ENCODE data around the gene GABARAP.
A peak's percentile ranks its signal among the peaks of the same experiment; 100 is the strongest.

The GABARAP gene

DNA sequence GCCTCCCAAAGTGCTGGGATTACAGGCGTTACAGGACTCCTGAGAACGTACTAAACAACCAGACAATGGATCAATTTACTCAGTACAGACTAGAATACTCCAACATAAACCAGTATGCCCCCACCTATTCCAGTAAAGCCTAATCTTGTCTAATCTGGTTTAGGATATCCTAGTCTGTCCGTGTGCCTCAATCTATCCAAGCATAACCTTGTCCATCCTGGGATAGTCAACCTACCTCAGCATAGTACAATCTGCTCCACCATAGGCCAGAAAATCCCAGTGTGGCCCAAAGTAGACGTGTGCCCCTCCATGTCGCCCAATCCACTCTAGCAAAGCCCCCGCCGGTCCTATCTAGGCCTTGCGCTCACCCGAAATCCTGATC, 8.6 kb downstream of the GABARAP start:
- H3K4me2 ChIP-seq (ENCODE audit: low read length) = peak overlapping the region; percentile 87
- H2BK5ac ChIP-seq (ENCODE audit: low read depth, low read length, poor library complexity) = peak overlapping the region; percentile 62
- no peak overlapping the region for H2BK12ac ChIP-seq (ENCODE audit: low read length)
- peak overlapping the region; percentile 85 for H2BK120ac ChIP-seq (ENCODE audit: insufficient read depth, low read length, poor library complexity)
- H3K27ac ChIP-seq (ENCODE audit: low read depth, low read length) = peak overlapping the region; percentile 89
- peak overlapping the region; percentile 93 for H3K9ac ChIP-seq (ENCODE audit: low read length)
- H3K79me2 ChIP-seq (ENCODE audit: control insufficient read depth, insufficient read depth, low read length, poor library complexity) = peaks cover 27% of the 10 kb centered on the region
- peaks cover 9 to 25% of the 10 kb centered on the region in 2 experiments for H3K4me1 ChIP-seq (ENCODE audit: control insufficient read depth in 1 of 2, insufficient read depth in 2 of 2, low read length in 2 of 2)
- peak overlapping the region; percentile 89 for H3K4ac ChIP-seq (ENCODE audit: low read depth, low read length)
- H2AFZ ChIP-seq (ENCODE audit: insufficient read depth, low read length, poor library complexity) = peak overlapping the region; percentile 76
- H3K79me1 ChIP-seq (ENCODE audit: low read length) = peaks cover 19% of the 10 kb centered on the region
- H3K27me3 ChIP-seq (ENCODE audit: insufficient read depth, low read length) = no peaks in the 10 kb centered on the region
- peak overlapping the region; percentile 95 for H3K18ac ChIP-seq (ENCODE audit: low read length)
- peaks cover 44 to 49% of the 10 kb centered on the region in 2 experiments for H3K36me3 ChIP-seq (ENCODE audit: control insufficient read depth in 1 of 2, insufficient read depth in 2 of 2, low read length in 2 of 2)
- peak overlapping the region; percentile 88 for H3K4me3 ChIP-seq (ENCODE audit: low read depth, low read length)
- peak overlapping the region; percentile 93 for H4K91ac ChIP-seq (ENCODE audit: low read depth, low read length)
- peak overlapping the region; percentile 31 for H4K12ac ChIP-seq (ENCODE audit: low read depth, low read length)
- H2AK5ac ChIP-seq (ENCODE audit: low read length) = peak overlapping the region; percentile 80
- H3K14ac ChIP-seq (ENCODE audit: low read length) = peak overlapping the region; percentile 67
- H4K8ac ChIP-seq (ENCODE audit: low read depth, low read length) = peak overlapping the region; percentile 75
- WGBS (ENCODE audit: extremely low coverage, insufficient coverage, insufficient read length) = no CpG with 5 or more reads among the region's 9 CpGs
- H3K23ac ChIP-seq (ENCODE audit: low read length) = no peak overlapping the region
- DNase-seq = no peak
- H3K9me3 ChIP-seq (ENCODE audit: insufficient read depth, low read depth, low read length) = peaks cover 2% of the 10 kb centered on the region

DNA sequence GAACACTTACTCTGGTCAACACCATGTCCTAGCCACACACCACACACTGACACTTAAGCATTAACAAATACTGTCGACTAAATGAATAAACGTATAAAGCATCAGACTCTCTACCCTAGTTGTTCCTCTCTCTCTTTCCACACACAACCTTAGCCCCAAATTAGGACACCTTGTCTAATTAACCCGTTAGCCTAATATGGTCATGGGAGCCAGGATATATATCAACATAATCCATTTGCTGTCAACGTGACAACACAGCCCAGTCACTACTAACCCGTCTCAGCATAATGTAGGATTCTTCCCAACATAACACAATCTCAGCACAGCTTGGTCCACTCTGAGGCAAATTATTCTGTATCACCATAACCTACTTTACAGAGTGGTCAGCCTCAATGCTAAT, 10.1 kb downstream of the GABARAP start:
- peaks cover 2% of the 10 kb centered on the region for H3K9me3 ChIP-seq (ENCODE audit: insufficient read depth, low read depth, low read length)
- no peak overlapping the region for H2BK12ac ChIP-seq (ENCODE audit: low read length)
- no peak overlapping the region for H4K91ac ChIP-seq (ENCODE audit: low read depth, low read length)
- WGBS (ENCODE audit: extremely low coverage, insufficient coverage, insufficient read length) = no CpG with 5 or more reads among the region's 5 CpGs
- peaks cover 9 to 22% of the 10 kb centered on the region in 2 experiments for H3K4me1 ChIP-seq (ENCODE audit: control insufficient read depth in 1 of 2, insufficient read depth in 2 of 2, low read length in 2 of 2)
- H3K4me3 ChIP-seq (ENCODE audit: low read depth, low read length) = no peak overlapping the region
- H2AFZ ChIP-seq (ENCODE audit: insufficient read depth, low read length, poor library complexity) = no peak overlapping the region
- H3K79me2 ChIP-seq (ENCODE audit: control insufficient read depth, insufficient read depth, low read length, poor library complexity) = peaks cover 18% of the 10 kb centered on the region
- H3K4ac ChIP-seq (ENCODE audit: low read depth, low read length) = peak overlapping the region; percentile 85
- no peak for DNase-seq
- H3K27me3 ChIP-seq (ENCODE audit: insufficient read depth, low read length) = no peaks in the 10 kb centered on the region
- no peak overlapping the region for H2BK5ac ChIP-seq (ENCODE audit: low read depth, low read length, poor library complexity)
- H2BK120ac ChIP-seq (ENCODE audit: insufficient read depth, low read length, poor library complexity) = no peak overlapping the region
- peaks cover 12% of the 10 kb centered on the region for H3K79me1 ChIP-seq (ENCODE audit: low read length)
- H3K14ac ChIP-seq (ENCODE audit: low read length) = no peak overlapping the region
- H2AK5ac ChIP-seq (ENCODE audit: low read length) = no peak overlapping the region
- H3K36me3 ChIP-seq (ENCODE audit: control insufficient read depth in 1 of 2, insufficient read depth in 2 of 2, low read length in 2 of 2) = peaks cover 57 to 62% of the 10 kb centered on the region in 2 experiments
- no peak overlapping the region for H4K8ac ChIP-seq (ENCODE audit: low read depth, low read length)
- H3K4me2 ChIP-seq (ENCODE audit: low read length) = peak overlapping the region; percentile 34
- no peak overlapping the region for H3K23ac ChIP-seq (ENCODE audit: low read length)
- no peak overlapping the region for H3K18ac ChIP-seq (ENCODE audit: low read length)
- no peak overlapping the region for H3K27ac ChIP-seq (ENCODE audit: low read depth, low read length)
- no peak overlapping the region for H3K9ac ChIP-seq (ENCODE audit: low read length)
- no peak overlapping the region for H4K12ac ChIP-seq (ENCODE audit: low read depth, low read length)

DNA sequence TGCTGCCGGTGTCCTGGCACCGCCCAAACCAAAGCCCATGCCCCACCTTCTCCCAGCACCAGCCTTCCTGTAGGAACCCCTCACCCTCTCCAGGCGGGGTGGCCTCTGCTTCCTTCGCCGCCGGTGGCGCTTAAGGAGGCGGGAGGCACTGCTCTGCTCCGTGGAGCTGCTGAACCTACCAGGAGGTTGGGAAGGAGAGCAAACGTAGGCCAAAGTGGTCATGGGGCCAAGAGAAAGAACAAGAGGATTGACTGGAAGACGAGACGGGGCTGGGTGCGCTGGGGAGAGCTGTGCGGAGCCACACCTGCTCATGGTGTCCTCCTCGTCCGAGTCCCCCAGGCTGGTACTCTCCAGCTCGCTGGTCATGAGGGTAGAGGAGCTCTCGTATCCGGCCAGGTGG, 12.7 kb downstream of the GABARAP start:
- H3K18ac ChIP-seq (ENCODE audit: low read length) = no peak overlapping the region
- WGBS (ENCODE audit: extremely low coverage, insufficient coverage, insufficient read length) = no CpG with 5 or more reads among the region's 19 CpGs
- peaks cover 58 to 62% of the 10 kb centered on the region in 2 experiments for H3K36me3 ChIP-seq (ENCODE audit: control insufficient read depth in 1 of 2, insufficient read depth in 2 of 2, low read length in 2 of 2)
- H3K79me2 ChIP-seq (ENCODE audit: control insufficient read depth, insufficient read depth, low read length, poor library complexity) = peaks cover 14% of the 10 kb centered on the region
- peaks cover 2 to 7% of the 10 kb centered on the region in 2 experiments for H3K4me1 ChIP-seq (ENCODE audit: control insufficient read depth in 1 of 2, insufficient read depth in 2 of 2, low read length in 2 of 2)
- H3K27me3 ChIP-seq (ENCODE audit: insufficient read depth, low read length) = no peaks in the 10 kb centered on the region
- no peak overlapping the region for H4K8ac ChIP-seq (ENCODE audit: low read depth, low read length)
- no peak overlapping the region for H3K27ac ChIP-seq (ENCODE audit: low read depth, low read length)
- no peak overlapping the region for H3K4me2 ChIP-seq (ENCODE audit: low read length)
- H4K91ac ChIP-seq (ENCODE audit: low read depth, low read length) = no peak overlapping the region
- no peak overlapping the region for H3K23ac ChIP-seq (ENCODE audit: low read length)
- H3K79me1 ChIP-seq (ENCODE audit: low read length) = peaks cover 10% of the 10 kb centered on the region
- DNase-seq = no peak
- H3K9me3 ChIP-seq (ENCODE audit: insufficient read depth, low read depth, low read length) = no peaks in the 10 kb centered on the region
- H3K4ac ChIP-seq (ENCODE audit: low read depth, low read length) = no peak overlapping the region
- H3K4me3 ChIP-seq (ENCODE audit: low read depth, low read length) = no peak overlapping the region
- H4K12ac ChIP-seq (ENCODE audit: low read depth, low read length) = no peak overlapping the region
- no peak overlapping the region for H2BK120ac ChIP-seq (ENCODE audit: insufficient read depth, low read length, poor library complexity)
- no peak overlapping the region for H2BK5ac ChIP-seq (ENCODE audit: low read depth, low read length, poor library complexity)
- H2BK12ac ChIP-seq (ENCODE audit: low read length) = no peak overlapping the region
- no peak overlapping the region for H2AK5ac ChIP-seq (ENCODE audit: low read length)
- H3K14ac ChIP-seq (ENCODE audit: low read length) = no peak overlapping the region
- H3K9ac ChIP-seq (ENCODE audit: low read length) = no peak overlapping the region
- H2AFZ ChIP-seq (ENCODE audit: insufficient read depth, low read length, poor library complexity) = no peak overlapping the region

DNA sequence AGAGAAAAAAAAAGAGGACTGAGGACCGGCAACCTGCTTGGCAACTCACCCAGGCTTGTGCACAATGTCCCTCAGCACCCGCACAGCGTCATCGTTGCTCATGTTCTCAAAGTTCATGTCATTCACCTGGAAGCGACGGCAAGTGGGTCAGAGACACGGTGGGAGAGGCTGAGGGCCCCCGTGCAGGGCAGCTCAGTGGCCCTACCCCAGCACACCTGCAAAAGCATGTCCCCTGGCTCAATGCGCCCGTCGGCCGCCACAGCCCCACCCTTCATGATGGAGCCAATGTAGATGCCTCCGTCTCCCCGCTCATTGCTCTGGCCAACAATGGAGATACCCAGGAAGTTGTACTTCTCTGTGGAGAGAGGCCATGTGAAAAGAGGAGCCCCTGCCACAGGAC, 13.3 kb downstream of the GABARAP start:
- DNase-seq = peak; percentile 49 to 57
- no peak overlapping the region for H3K4me3 ChIP-seq (ENCODE audit: low read depth, low read length)
- H2AFZ ChIP-seq (ENCODE audit: insufficient read depth, low read length, poor library complexity) = no peak overlapping the region
- H3K4me2 ChIP-seq (ENCODE audit: low read length) = no peak overlapping the region
- H3K27me3 ChIP-seq (ENCODE audit: insufficient read depth, low read length) = no peaks in the 10 kb centered on the region
- H3K9me3 ChIP-seq (ENCODE audit: insufficient read depth, low read depth, low read length) = no peaks in the 10 kb centered on the region
- no peak overlapping the region for H2BK5ac ChIP-seq (ENCODE audit: low read depth, low read length, poor library complexity)
- H2AK5ac ChIP-seq (ENCODE audit: low read length) = no peak overlapping the region
- H3K14ac ChIP-seq (ENCODE audit: low read length) = no peak overlapping the region
- H3K23ac ChIP-seq (ENCODE audit: low read length) = no peak overlapping the region
- no peak overlapping the region for H3K9ac ChIP-seq (ENCODE audit: low read length)
- no peak overlapping the region for H3K27ac ChIP-seq (ENCODE audit: low read depth, low read length)
- H3K79me2 ChIP-seq (ENCODE audit: control insufficient read depth, insufficient read depth, low read length, poor library complexity) = peaks cover 10% of the 10 kb centered on the region
- no peak overlapping the region for H4K8ac ChIP-seq (ENCODE audit: low read depth, low read length)
- peaks cover 2 to 6% of the 10 kb centered on the region in 2 experiments for H3K4me1 ChIP-seq (ENCODE audit: control insufficient read depth in 1 of 2, insufficient read depth in 2 of 2, low read length in 2 of 2)
- no peak overlapping the region for H4K12ac ChIP-seq (ENCODE audit: low read depth, low read length)
- H4K91ac ChIP-seq (ENCODE audit: low read depth, low read length) = no peak overlapping the region
- WGBS (ENCODE audit: extremely low coverage, insufficient coverage, insufficient read length) = no CpG with 5 or more reads among the region's 14 CpGs
- H2BK120ac ChIP-seq (ENCODE audit: insufficient read depth, low read length, poor library complexity) = no peak overlapping the region
- H3K4ac ChIP-seq (ENCODE audit: low read depth, low read length) = no peak overlapping the region
- H3K18ac ChIP-seq (ENCODE audit: low read length) = no peak overlapping the region
- peaks cover 63 to 67% of the 10 kb centered on the region in 2 experiments for H3K36me3 ChIP-seq (ENCODE audit: control insufficient read depth in 1 of 2, insufficient read depth in 2 of 2, low read length in 2 of 2)
- H3K79me1 ChIP-seq (ENCODE audit: low read length) = peaks cover 4% of the 10 kb centered on the region
- H2BK12ac ChIP-seq (ENCODE audit: low read length) = no peak overlapping the region
